Esophagus muscularis mucosa (tissue), 3 donors: ENCODE results near the gene DOK7.

ENCODE experiments used
- CTCF ChIP-seq, 3 experiments: fragments of 200-600 bp in 2 of 3; fragments of 450-650 bp in 1 of 3; sonication (generic) in 2 of 3; IDR thresholded peaks; one replicate each; pipeline ENCODE4 v1.5.1; 2017 to 2019; ENCODE audit warnings: antibody characterized with exemption in 3 of 3, mild to moderate bottlenecking in 2 of 3, moderate library complexity in 1 of 3
- POLR2A ChIP-seq: fragments of 450-650 bp; IDR thresholded peaks from one replicate; pipeline ENCODE4 v1.6.1; 2017; ENCODE audit warnings: antibody characterized with exemption, moderate library complexity, mild to moderate bottlenecking, low read depth
- POLR2AphosphoS5 ChIP-seq, 2 donors: sonication (generic); formaldehyde crosslinking; IDR thresholded peaks; one replicate each; pipeline ENCODE4 v1.6.1; 2017; ENCODE audit warnings: antibody characterized with exemption in 2 of 2

GRCh38 chr4:3501825-3502425, 38.8 kb downstream of the DOK7 start:
- TF ChIP-seq CTCF (IDR thresholded peaks at IDR 0.05) (no peak), POLR2AphosphoS5 (IDR thresholded peaks at IDR 0.05) (no peak), POLR2A (no peak)
